DOHH2 (cell line): ENCODE results near the gene NR3C2.

Experiments used
- H3F3A ChIP-seq: fragments of 200-600 bp; sonication (generic), shearing (Covaris generic); 2 replicates; pipeline ENCODE4 v1.6.0; 2016; ENCODE audit warnings: antibody characterized with exemption, mild to moderate bottlenecking; ENCODE audit not compliant: control insufficient read depth, insufficient read depth
- H3K27ac ChIP-seq: fragments of 200-600 bp; sonication (generic); 2 replicates; pipeline ENCODE4 v1.5.1; 2014; ENCODE audit warnings: low read depth, mild to moderate bottlenecking, low read length, moderate library complexity
- H3K27me3 ChIP-seq: fragments of 200-600 bp; sonication (generic); 2 replicates; pipeline ENCODE4 v1.6.1; 2014; ENCODE audit warnings: mild to moderate bottlenecking, low read length, mixed read lengths; ENCODE audit not compliant: control insufficient read depth
- H3K36me3 ChIP-seq: fragments of 200-600 bp; sonication (generic); 2 replicates; pipeline ENCODE4 v1.6.1; 2014; ENCODE audit warnings: mild to moderate bottlenecking, low read length, moderate library complexity, mixed read lengths; ENCODE audit not compliant: control insufficient read depth
- H3K4me1 ChIP-seq: fragments of 200-600 bp; sonication (generic); 2 replicates; pipeline ENCODE4 v1.6.1; 2014; ENCODE audit warnings: mild to moderate bottlenecking, low read length, mixed read lengths; ENCODE audit not compliant: control insufficient read depth
- H3K4me2 ChIP-seq: fragments of 200-600 bp; sonication (generic); 2 replicates; pipeline ENCODE4 v1.6.0; 2014; ENCODE audit warnings: mild to moderate bottlenecking, low read length, moderate library complexity
- H3K4me3 ChIP-seq: fragments of 200-600 bp; sonication (generic); 2 replicates; pipeline ENCODE4 v1.5.1; 2014; ENCODE audit warnings: mild to moderate bottlenecking, low read length, mixed read lengths
- H3K79me2 ChIP-seq: fragments of 200-600 bp; sonication (generic); 2 replicates; pipeline ENCODE4 v1.6.1; 2014; ENCODE audit warnings: mild to moderate bottlenecking, low read length, mixed read lengths; ENCODE audit not compliant: control insufficient read depth
- H3K9me2 ChIP-seq: fragments of 200-600 bp; sonication (generic); replicated peaks from 2 replicates; pipeline ENCODE4 v1.6.1; 2014; ENCODE audit warnings: mild to moderate bottlenecking, low read length, mixed read lengths; ENCODE audit not compliant: control insufficient read depth
- H3K9me3 ChIP-seq: fragments of 200-600 bp; sonication (generic); 2 replicates; pipeline ENCODE4 v1.6.1; 2014; ENCODE audit warnings: antibody characterized with exemption, low read length, mixed read lengths; ENCODE audit not compliant: control insufficient read depth, insufficient read depth
- H4K20me1 ChIP-seq: fragments of 200-600 bp; sonication (generic); 2 replicates; pipeline ENCODE4 v1.6.0; 2014; ENCODE audit warnings: low read depth, mild to moderate bottlenecking, antibody characterized with exemption, low read length, moderate library complexity; ENCODE audit not compliant: control insufficient read depth, insufficient read depth
- CTCF ChIP-seq: fragments of 200-600 bp; sonication (generic); IDR thresholded peaks from one replicate; pipeline ENCODE4 v1.5.1; 2014; ENCODE audit warnings: antibody characterized with exemption, mild to moderate bottlenecking, low read depth, low read length; ENCODE audit not compliant: poor library complexity, severe bottlenecking
- EZH2phosphoT487 ChIP-seq: fragments of 200-600 bp; sonication (generic); IDR thresholded peaks from 2 replicates; pipeline ENCODE4 v1.6.1; 2017; ENCODE audit warnings: borderline replicate concordance, mild to moderate bottlenecking, antibody characterized with exemption, low read length, moderate library complexity, mixed read lengths

The NR3C2 gene

GRCh38 chr4:148076964-148077363 lies 365.2 kb downstream of the NR3C2 start:
- TF ChIP-seq CTCF (no peak), EZH2phosphoT487 (no peak)
- no peak overlapping the region for H3K27ac ChIP-seq
- H3K4me3 ChIP-seq: no peak overlapping the region
- 0 out of 2 replicates have a peak, but pooled peaks cover 4% of the 10 kb centered on the region for H3K9me3 ChIP-seq
- no peaks in the 10 kb centered on the region for H3F3A ChIP-seq
- H3K4me2 ChIP-seq: no peak overlapping the region
- no peaks in the 10 kb centered on the region for H3K4me1 ChIP-seq
- H3K27me3 ChIP-seq: no peaks in the 10 kb centered on the region
- H4K20me1 ChIP-seq: no peaks in the 10 kb centered on the region
- H3K36me3 ChIP-seq: no peaks in the 10 kb centered on the region
- H3K9me2 ChIP-seq: no peaks in the 10 kb centered on the region
- no peaks in the 10 kb centered on the region for H3K79me2 ChIP-seq

- Histone ChIP-seq H3K4me3 (no peak overlapping the region), H3K9me2 (no peaks in the 10 kb centered on the region), H3K27me3 (no peaks in the 10 kb centered on the region), H3K36me3 (no peaks in the 10 kb centered on the region), H3F3A (no peaks in the 10 kb centered on the region), H3K4me2 (no peak overlapping the region), H3K9me3 (0 out of 2 replicates have a peak, but pooled peaks cover 4% of the 10 kb centered on the region), H3K79me2 (no peaks in the 10 kb centered on the region), H3K27ac (no peak overlapping the region), H4K20me1 (no peaks in the 10 kb centered on the region), H3K4me1 (no peaks in the 10 kb centered on the region)
- no peak for TF ChIP-seq CTCF
- no peak for TF ChIP-seq EZH2phosphoT487
These were observed 366.8 kb downstream of the NR3C2 start for GRCh38 chr4:148075438-148075837.

GRCh38 chr4:148074462-148074861 lies 367.8 kb downstream of the NR3C2 start:
- Histone ChIP-seq H4K20me1 (no peaks in the 10 kb centered on the region), H3K36me3 (no peaks in the 10 kb centered on the region), H3K4me3 (no peak overlapping the region), H3K27me3 (no peaks in the 10 kb centered on the region), H3K27ac (no peak overlapping the region), H3K9me3 (0 out of 2 replicates have a peak, but pooled peaks cover 4% of the 10 kb centered on the region), H3K4me1 (no peaks in the 10 kb centered on the region), H3K9me2 (no peaks in the 10 kb centered on the region), H3K79me2 (no peaks in the 10 kb centered on the region), H3K4me2 (no peak overlapping the region), H3F3A (no peaks in the 10 kb centered on the region)
- TF ChIP-seq CTCF: no peak
- no peak for TF ChIP-seq EZH2phosphoT487

GRCh38 chr4:148073349-148073748 lies 368.9 kb downstream of the NR3C2 start:
- H4K20me1 ChIP-seq: no peaks in the 10 kb centered on the region
- no peaks in the 10 kb centered on the region for H3K4me1 ChIP-seq
- no peak overlapping the region for H3K4me3 ChIP-seq
- no peaks in the 10 kb centered on the region for H3K9me2 ChIP-seq
- no peak overlapping the region for H3K27ac ChIP-seq
- H3K4me2 ChIP-seq: no peak overlapping the region
- H3K27me3 ChIP-seq: no peaks in the 10 kb centered on the region
- no peaks in the 10 kb centered on the region for H3F3A ChIP-seq
- no peaks in the 10 kb centered on the region for H3K36me3 ChIP-seq
- no peaks in the 10 kb centered on the region for H3K79me2 ChIP-seq
- 0 out of 2 replicates have a peak, but pooled peaks cover 4% of the 10 kb centered on the region for H3K9me3 ChIP-seq
- no peak for TF ChIP-seq CTCF
- no peak for TF ChIP-seq EZH2phosphoT487
